HepG2 (cell line): ENCODE results near the gene F8. TPM values are rescaled to one million over a fixed set of nuclear protein-coding genes. Genes with fewer than 3 reads are reported as not detected.

Source experiments
- ATAC-seq: fragments of 200-7000 bp; cut with Tn5 transposase; 3 replicates; pipeline ENCODE4 v1.9.1; 2020; ENCODE audit warnings: mild to moderate bottlenecking, moderate library complexity
- BruUV-seq: library from RNA; stranded (reverse); fragments of 400-500 nt; replicated peaks from 2 replicates; lab custom pipeline; 2021; lab: Mats Ljungman, UMichigan
- CTCF ChIA-PET: fragments of 300-600 bp; formaldehyde crosslinking; extraction: SDS; loops from one replicate; lab custom pipeline; 2021; ENCODE audit warnings: low total read pairs, inconsistent platforms, low intra/inter-chr PET ratio; lab: Yijun Ruan, JAX
- POLR2A ChIA-PET: fragments of 350-600 bp; sonication (Branson Sonifier 250); formaldehyde crosslinking; loops from one replicate; lab custom pipeline; 2020; ENCODE audit warnings: antibody characterized with exemption, inconsistent platforms; lab: Yijun Ruan, JAX
- DNase-seq: peaks from one replicate; pipeline ENCODE4 v3.0.0-alpha.2; 2015; ENCODE audit warnings: low spot score
- FAIRE-seq: peaks from 3 replicates; lab custom pipeline; 2011; peaks lifted over from hg19 to GRCh38; lab: Jason Lieb, UNC
- H2AFZ ChIP-seq: one replicate; pipeline ENCODE4 v1.6.1; 2011; ENCODE audit warnings: low read length, inconsistent platforms
- H3K27ac ChIP-seq: fragments of 300-600 bp; 3 replicates; pipeline ENCODE4 v1.8.0; 2011; ENCODE audit warnings: mixed run types, mild to moderate bottlenecking, mixed read lengths, low read length, inconsistent platforms; ENCODE audit not compliant: insufficient read depth; ENCODE audit errors: extremely low read length
- H3K27me3 ChIP-seq, 2 experiments: fragments of 200-600 bp in 1 of 2; 2 replicates in 1 of 2; 3 replicates in 1 of 2; pipeline versions ENCODE4 v1.6.0 to v1.8.0; 2011; ENCODE audit warnings: low read length in 2 of 2, mild to moderate bottlenecking in 2 of 2, moderate library complexity in 2 of 2, inconsistent platforms in 1 of 2; ENCODE audit not compliant: insufficient read depth in 2 of 2, control insufficient read depth in 1 of 2
- H3K36me3 ChIP-seq, 2 experiments: fragments of 200-600 bp in 1 of 2; replicated peaks in 1 of 2; 2 replicates in 1 of 2; 3 replicates in 1 of 2; pipeline versions ENCODE4 v1.5.1 to v1.8.0; 2011; ENCODE audit warnings: low read length in 2 of 2, inconsistent platforms in 1 of 2; ENCODE audit not compliant: insufficient read depth in 2 of 2, control insufficient read depth in 1 of 2
- H3K4me1 ChIP-seq: 2 replicates; pipeline ENCODE4 v1.5.1; 2012; ENCODE audit warnings: low read length, inconsistent platforms; ENCODE audit not compliant: insufficient read depth
- H3K4me2 ChIP-seq: 2 replicates; pipeline ENCODE4 v1.6.0; 2011; ENCODE audit warnings: low read depth, low read length, inconsistent platforms
- H3K4me3 ChIP-seq, 3 experiments: fragments of 200-600 bp in 1 of 3; sonication (generic), shearing (Covaris generic) in 1 of 3; replicated peaks in 1 of 3; 2 replicates each; pipeline ENCODE4 v1.5.1; 2011 to 2016; ENCODE audit warnings: low read length in 3 of 3, inconsistent platforms in 2 of 3, low read depth in 2 of 3, mild to moderate bottlenecking in 2 of 3, control low read depth in 1 of 3, mixed read lengths in 1 of 3; ENCODE audit not compliant: insufficient read depth in 1 of 3
- H3K79me2 ChIP-seq: one replicate; pipeline ENCODE4 v1.6.1; 2011; ENCODE audit warnings: low read length, inconsistent platforms; ENCODE audit not compliant: insufficient read depth
- H3K9ac ChIP-seq: 2 replicates; pipeline ENCODE4 v1.6.0; 2011; ENCODE audit warnings: mild to moderate bottlenecking, low read depth, low read length, inconsistent platforms; ENCODE audit not compliant: insufficient read depth
- H3K9me3 ChIP-seq: 2 replicates; pipeline ENCODE4 v1.5.1; 2012; ENCODE audit warnings: mild to moderate bottlenecking, low read length
- H4K20me1 ChIP-seq: 2 replicates; pipeline ENCODE4 v1.6.0; 2011; ENCODE audit warnings: inconsistent platforms, mild to moderate bottlenecking, low read length, moderate library complexity; ENCODE audit not compliant: insufficient read depth
- CBX2 ChIP-seq, 2 experiments: fragments of 200-600 bp in 1 of 2; sonication (generic); formaldehyde crosslinking in 1 of 2; IDR thresholded peaks; 2 replicates each; pipeline versions ENCODE4 v1.7.0 to v1.8.1; 2018 to 2022; ENCODE audit warnings: low read depth in 2 of 2, low read length in 1 of 2, mild to moderate bottlenecking in 1 of 2, missing genetic modification reagents in 1 of 2
- CHD2 ChIP-seq: IDR thresholded peaks from 2 replicates; pipeline ENCODE4 v1.6.1; 2011; ENCODE audit warnings: low read depth, low read length, improper control_type of control experiment
- ELF1 ChIP-seq: sonication (generic); formaldehyde crosslinking; IDR thresholded peaks from 2 replicates; pipeline ENCODE4 v1.4.0; 2020; ENCODE audit warnings: missing genetic modification reagents
- ETV6 ChIP-seq: sonication (generic); formaldehyde crosslinking; conservative IDR thresholded peaks from 2 replicates; pipeline ENCODE4 v1.4.0; 2020; ENCODE audit warnings: missing genetic modification reagents
- FOSL2 ChIP-seq: sonication (generic); formaldehyde crosslinking; IDR thresholded peaks from 2 replicates; pipeline ENCODE4 v1.4.0; 2020; ENCODE audit warnings: missing genetic modification reagents
- MLX ChIP-seq: IDR thresholded peaks from 2 replicates; pipeline ENCODE4 v1.6.1; 2016
- NFE2L2 ChIP-seq: fragments of 150-350 bp; IDR thresholded peaks from 2 replicates; pipeline ENCODE4 v1.6.1; 2014; ENCODE audit warnings: low read length
- PPARG ChIP-seq: conservative IDR thresholded peaks from 2 replicates; pipeline ENCODE4 v1.6.1; 2016; ENCODE audit warnings: missing biosample characterization, missing genetic modification reagents
- ZBTB7B ChIP-seq: sonication (generic); formaldehyde crosslinking; IDR thresholded peaks from 2 replicates; pipeline ENCODE4 v1.4.0; 2020; ENCODE audit warnings: missing genetic modification reagents
- ZNF556 ChIP-seq: sonication (generic); formaldehyde crosslinking; IDR thresholded peaks from 2 replicates; pipeline ENCODE4 v1.4.0; 2020; ENCODE audit warnings: mild to moderate bottlenecking, missing genetic modification reagents, borderline replicate concordance
- WGBS: methylation state at CpG from one replicate; pipeline ENCODE4 v1.1.6; 2017; ENCODE audit warnings: low lambda C conversion rate; 5-methylcytosine and 5-hydroxymethylcytosine counted together
- in situ Hi-C: cut with HindIII; loops from 2 replicates; pipeline ENCODE4 v1.10.0; 2017; ENCODE audit warnings: low pct_unique_long_range_greater_than_20kb; ENCODE audit not compliant: extremely low pct_ligation_motif_present
- intact Hi-C: fragments of 100-400 bp; cut with micrococcal nuclease; formaldehyde crosslinking; loops from one replicate; pipeline ENCODE4 v1.10.0; 2022; ENCODE audit not compliant: unreplicated experiment
- polyA plus RNA-seq, 8 experiments: library from polyadenylated mRNA; depleted of rRNA in 3 of 8; stranded (reverse) in 7 of 8; unstranded in 1 of 8; fragments of >200 nt; fragmentation: Illumina TruSeq in 4 of 8; extraction: Trizol in 4 of 8; gene quantifications; 2 replicates each; pipeline versions ENCODE4 v1.2.1 to v1.2.3, GENCODE V29; 2011 to 2016; ENCODE audit warnings: low read depth in 4 of 8, missing spikeins in 1 of 8, mixed read lengths in 1 of 8; ENCODE audit not compliant: insufficient read depth in 1 of 8
- total RNA-seq, 5 experiments: library from RNA; depleted of rRNA; stranded (reverse); fragments of >200 nt; fragmentation: Illumina TruSeq; extraction: Trizol; gene quantifications; 2 replicates each; pipeline ENCODE4 v1.2.3, GENCODE V29; 2016; ENCODE audit warnings: low read depth in 1 of 5
- TF ChIP-seq, protein P1 (sequence below): sonication (generic); formaldehyde crosslinking; IDR thresholded peaks from 2 replicates; pipeline ENCODE4 v1.4.0; 2020; ENCODE audit warnings: mild to moderate bottlenecking, missing genetic modification reagents
- TF ChIP-seq, protein P2 (sequence below): sonication (generic); formaldehyde crosslinking; IDR thresholded peaks from 2 replicates; pipeline ENCODE4 v1.4.0; 2020; ENCODE audit warnings: missing genetic modification reagents, low read depth, mild to moderate bottlenecking, borderline replicate concordance
- TF ChIP-seq, protein P3 (sequence below): sonication (generic); formaldehyde crosslinking; IDR thresholded peaks from 2 replicates; pipeline ENCODE4 v1.5.1; 2020; ENCODE audit warnings: mild to moderate bottlenecking, moderate library complexity, missing genetic modification reagents

Gene F8
- total and polyA plus RNA-seq, 2 of the 13 experiments (the other 11 are each of a cell fraction or from before 2014, with no cell fraction given), result 0.29 to 0.61 TPM

- TF ChIP-seq, protein P1, sequence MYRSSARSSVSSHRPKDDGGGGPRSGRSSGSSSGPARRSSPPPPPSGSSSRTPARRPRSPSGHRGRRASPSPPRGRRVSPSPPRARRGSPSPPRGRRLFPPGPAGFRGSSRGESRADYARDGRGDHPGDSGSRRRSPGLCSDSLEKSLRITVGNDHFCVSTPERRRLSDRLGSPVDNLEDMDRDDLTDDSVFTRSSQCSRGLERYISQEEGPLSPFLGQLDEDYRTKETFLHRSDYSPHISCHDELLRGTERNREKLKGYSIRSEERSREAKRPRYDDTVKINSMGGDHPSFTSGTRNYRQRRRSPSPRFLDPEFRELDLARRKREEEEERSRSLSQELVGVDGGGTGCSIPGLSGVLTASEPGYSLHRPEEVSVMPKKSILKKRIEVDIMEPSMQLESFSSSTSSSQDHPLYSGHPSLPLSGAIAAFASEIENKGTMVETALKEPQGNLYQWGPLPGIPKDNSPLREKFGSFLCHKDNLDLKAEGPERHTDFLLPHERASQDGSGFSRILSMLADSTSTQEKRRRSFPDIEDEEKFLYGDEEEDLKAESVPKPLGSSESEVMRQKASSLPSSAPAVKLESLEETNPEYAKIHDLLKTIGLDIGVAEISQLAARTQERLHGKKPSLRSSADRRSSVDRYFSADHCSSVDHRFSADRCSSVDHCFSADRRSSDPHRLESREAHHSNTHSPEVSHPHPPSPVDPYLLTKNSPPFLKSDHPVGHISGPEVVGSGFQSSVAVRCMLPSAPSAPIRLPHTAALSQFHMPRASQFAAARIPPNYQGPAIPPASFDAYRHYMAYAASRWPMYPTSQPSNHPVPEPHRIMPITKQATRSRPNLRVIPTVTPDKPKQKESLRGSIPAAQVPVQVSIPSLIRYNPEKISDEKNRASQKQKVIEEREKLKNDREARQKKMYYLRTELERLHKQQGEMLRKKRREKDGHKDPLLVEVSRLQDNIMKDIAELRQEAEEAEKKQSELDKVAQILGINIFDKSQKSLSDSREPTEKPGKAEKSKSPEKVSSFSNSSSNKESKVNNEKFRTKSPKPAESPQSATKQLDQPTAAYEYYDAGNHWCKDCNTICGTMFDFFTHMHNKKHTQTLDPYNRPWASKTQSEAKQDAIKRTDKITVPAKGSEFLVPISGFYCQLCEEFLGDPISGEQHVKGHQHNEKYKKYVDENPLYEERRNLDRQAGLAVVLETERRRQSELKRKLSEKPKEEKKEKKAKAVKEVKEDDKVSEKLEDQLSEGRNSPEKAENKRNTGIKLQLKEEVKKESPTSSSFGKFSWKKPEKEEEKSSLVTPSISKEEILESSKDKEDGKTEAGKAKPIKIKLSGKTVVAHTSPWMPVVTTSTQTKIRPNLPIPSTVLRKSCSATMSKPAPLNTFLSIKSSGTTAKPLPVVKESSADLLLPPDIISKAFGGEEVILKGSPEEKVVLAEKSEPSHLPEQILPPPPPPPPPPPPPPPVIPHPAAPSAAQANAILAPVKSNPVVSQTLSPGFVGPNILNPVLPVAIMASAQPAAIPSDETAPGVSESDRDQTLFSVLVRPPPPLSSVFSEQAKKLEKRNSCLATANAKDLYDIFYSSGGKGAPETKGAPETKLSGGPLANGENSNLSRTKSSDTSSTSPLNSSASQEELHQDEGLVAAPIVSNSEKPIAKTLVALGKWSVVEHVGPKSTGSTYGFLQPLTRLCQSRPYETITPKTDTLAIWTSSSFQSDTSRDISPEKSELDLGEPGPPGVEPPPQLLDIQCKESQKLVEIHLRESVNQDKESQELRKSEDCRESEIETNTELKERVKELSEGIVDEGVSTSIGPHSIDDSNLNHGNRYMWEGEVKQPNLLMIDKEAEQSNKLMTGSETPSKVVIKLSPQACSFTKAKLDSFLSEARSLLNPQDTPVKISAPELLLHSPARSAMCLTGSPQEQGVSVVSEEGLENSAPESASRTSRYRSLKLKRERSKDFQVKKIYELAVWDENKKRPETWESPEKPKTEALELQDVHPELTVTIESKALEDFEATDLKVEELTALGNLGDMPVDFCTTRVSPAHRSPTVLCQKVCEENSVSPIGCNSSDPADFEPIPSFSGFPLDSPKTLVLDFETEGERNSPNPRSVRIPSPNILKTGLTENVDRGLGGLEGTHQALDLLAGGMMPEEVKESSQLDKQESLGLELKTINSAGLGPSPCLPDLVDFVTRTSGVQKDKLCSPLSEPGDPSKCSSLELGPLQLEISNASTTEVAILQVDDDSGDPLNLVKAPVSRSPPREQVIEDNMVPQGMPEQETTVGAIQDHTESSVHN (CRISPR knock-in tag), result no peak
- TF ChIP-seq ETV6 (CRISPR knock-in tag), result no peak
These were observed 54.2 kb downstream of the F8 start (continued) for GRCh38 chrX:154968353-154968752.

GRCh38 chrX:154967603-154968002 is 54.9 kb downstream of the F8 start:
- Histone ChIP-seq H3K36me3 (no peaks in the 10 kb centered on the region), H2AFZ (no peak overlapping the region), H3K9me3 (no peaks in the 10 kb centered on the region), H3K4me3 (no peak overlapping the region), H3K79me2 (no peaks in the 10 kb centered on the region), H3K9ac (no peak overlapping the region), H3K27me3 (no peaks in the 10 kb centered on the region; a peak in 1 of 5 replicates), H4K20me1 (no peaks in the 10 kb centered on the region), H3K27ac (no peak overlapping the region), H3K4me2 (no peak overlapping the region), H3K4me1 (no peaks in the 10 kb centered on the region)
- CTCF ChIA-PET, result no interaction called here
- FAIRE-seq (no peak), ATAC-seq (no peak), DNase-seq (no peak)
- POLR2A ChIA-PET, result no interaction called here
- in situ Hi-C loops (no loop called here), intact Hi-C loops (no loop called here)
- no TSS peak for BruUV-seq
- WGBS, result 0% methylated on average over 1 of the region's 1 CpG
- TF ChIP-seq MLX (CRISPR knock-in tag) (no peak), ELF1 (CRISPR knock-in tag) (no peak), ZBTB7B (CRISPR knock-in tag) (no peak), NFE2L2 (no peak), PPARG (CRISPR knock-in tag) (no peak), CHD2 (no peak), FOSL2 (CRISPR knock-in tag) (no peak), ZNF556 (CRISPR knock-in tag) (no peak), CBX2 (IDR thresholded peaks at IDR 0.05; ENCODE audit: low read depth, low read length) (no peak), CBX2 (CRISPR knock-in tag; IDR thresholded peaks at IDR 0.05; ENCODE audit: low read depth) (no peak)
- TF ChIP-seq, protein P2, sequence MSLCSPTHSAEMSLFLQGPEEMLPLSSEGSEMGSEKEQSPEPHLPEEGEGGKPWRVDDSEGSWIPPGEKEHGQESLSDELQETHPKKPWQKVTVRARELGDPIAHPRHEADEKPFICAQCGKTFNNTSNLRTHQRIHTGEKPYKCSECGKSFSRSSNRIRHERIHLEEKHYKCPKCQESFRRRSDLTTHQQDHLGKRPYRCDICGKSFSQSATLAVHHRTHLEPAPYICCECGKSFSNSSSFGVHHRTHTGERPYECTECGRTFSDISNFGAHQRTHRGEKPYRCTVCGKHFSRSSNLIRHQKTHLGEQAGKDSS, result no peak
- TF ChIP-seq, protein P3, sequence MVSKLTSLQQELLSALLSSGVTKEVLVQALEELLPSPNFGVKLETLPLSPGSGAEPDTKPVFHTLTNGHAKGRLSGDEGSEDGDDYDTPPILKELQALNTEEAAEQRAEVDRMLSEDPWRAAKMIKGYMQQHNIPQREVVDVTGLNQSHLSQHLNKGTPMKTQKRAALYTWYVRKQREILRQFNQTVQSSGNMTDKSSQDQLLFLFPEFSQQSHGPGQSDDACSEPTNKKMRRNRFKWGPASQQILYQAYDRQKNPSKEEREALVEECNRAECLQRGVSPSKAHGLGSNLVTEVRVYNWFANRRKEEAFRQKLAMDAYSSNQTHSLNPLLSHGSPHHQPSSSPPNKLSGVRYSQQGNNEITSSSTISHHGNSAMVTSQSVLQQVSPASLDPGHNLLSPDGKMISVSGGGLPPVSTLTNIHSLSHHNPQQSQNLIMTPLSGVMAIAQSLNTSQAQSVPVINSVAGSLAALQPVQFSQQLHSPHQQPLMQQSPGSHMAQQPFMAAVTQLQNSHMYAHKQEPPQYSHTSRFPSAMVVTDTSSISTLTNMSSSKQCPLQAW, result no peak
